HPDE6-E6E7 (cell line): ENCODE results near the gene CD53.

Experiments
- DNase-seq: peaks from one replicate; pipeline ENCODE4 v3.0.0; 2011; ENCODE audit warnings: missing footprints; ENCODE audit errors: extremely low spot score

The CD53 gene

DNA sequence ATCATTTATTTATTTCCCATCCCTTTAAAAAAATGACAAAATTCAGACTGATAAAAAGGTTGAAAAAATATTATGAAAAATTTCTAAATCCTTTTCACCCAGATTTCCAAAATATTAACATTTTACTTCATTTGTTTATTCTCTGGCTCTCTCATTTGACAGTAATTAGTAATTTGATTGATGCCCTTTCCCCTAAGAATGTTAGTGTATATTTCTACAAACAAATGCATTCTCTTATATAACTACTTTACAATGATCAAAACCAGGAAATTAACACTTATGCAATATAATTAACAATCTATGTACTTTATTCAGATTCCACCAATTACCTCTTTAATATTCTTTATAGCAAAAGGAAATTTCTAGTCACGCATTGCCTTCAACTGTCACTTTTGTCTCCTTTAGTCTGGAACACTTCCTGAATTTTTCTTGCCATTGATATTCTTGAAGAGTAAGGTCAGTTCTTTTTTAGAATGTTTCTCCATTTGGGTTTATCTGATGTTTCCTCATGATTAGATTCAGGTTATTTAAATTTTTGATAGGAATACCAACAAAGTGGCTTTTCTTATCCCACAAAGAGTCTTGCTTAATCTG is 3.9 kb downstream of the CD53 start:
- DNase-seq = no peak

- DNase-seq = no peak
Observed at GRCh38 chr1:110877364-110877763, 4.4 kb downstream of the CD53 start.

GRCh38 chr1:110877776-110878175 is 4.8 kb downstream of the CD53 start:
- no peak for DNase-seq

DNA sequence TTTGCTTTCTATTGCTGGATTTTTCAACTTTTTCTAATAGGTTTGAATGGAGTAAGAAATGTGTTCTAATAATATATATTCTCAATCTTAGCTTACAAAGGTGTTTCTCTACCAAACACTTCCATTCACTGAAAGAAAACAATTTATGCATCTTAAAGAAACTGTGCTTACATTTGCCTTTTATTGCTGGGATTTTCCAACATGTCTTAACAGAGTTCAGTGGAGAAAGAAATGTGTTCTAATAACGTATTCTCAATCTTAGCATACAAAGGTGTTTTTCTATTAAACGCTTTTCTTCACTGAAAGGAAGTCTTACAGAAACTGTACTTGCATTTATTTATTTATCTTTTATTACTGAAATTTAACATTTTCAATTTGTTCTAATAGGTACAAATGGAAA is 5.6 kb downstream of the CD53 start:
- no peak for DNase-seq

DNA sequence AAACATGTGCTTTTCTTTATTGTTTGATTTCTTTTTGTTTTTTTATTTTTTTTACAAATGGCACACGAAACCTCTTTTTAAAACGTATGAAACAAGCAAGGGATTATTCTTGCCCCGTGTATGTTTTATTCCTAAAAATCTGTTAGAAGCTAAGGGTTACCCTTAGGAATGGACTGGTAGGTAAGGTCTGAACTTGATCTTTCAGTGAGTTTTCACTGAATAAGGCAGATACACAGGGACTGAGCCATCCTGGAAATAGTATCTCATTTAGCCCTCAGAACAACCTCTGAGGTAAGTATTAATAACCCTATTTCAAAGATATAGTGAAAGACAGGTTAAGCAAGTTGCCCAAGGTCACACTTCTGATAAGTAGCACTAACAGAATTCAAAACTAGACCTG is 6.0 kb downstream of the CD53 start:
- DNase-seq = no peak

- DNase-seq = no peak
Observed at GRCh38 chr1:110879758-110880606, 7.0 kb downstream of the CD53 start.

DNA sequence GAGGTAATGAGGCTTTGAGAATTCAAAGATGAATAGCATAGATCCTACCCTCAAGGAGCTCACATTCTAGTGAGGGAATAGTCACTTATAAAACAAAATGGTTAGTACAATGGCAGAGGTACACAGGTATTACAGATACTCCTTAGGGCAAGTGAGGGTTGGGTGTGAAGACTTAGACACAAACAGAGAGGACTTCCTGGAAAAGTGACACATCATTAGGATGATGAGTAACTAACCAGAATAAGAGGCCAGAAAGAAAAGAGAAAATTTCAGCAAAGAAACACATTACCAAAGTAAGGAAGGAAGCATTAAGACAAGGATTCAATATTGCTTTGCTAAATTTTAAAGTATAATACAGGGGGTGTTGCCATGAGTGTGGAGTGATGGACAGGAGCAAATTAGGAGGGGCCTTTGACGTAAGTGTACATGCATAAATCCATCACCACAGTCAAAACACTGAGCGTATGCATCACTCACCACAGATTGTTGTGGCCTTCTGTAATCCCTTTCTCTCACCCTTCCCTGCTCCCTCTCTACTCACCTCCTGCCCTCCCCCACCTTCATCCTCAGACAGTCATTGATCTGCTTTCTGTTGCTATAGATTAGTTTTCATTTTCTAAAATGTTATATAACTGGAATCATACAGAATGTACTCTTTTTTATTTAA is 7.9 kb downstream of the CD53 start:
- DNase-seq = no peak

GRCh38 chr1:110888049-110888448 is 15.1 kb downstream of the CD53 start:
- no peak for DNase-seq

DNA sequence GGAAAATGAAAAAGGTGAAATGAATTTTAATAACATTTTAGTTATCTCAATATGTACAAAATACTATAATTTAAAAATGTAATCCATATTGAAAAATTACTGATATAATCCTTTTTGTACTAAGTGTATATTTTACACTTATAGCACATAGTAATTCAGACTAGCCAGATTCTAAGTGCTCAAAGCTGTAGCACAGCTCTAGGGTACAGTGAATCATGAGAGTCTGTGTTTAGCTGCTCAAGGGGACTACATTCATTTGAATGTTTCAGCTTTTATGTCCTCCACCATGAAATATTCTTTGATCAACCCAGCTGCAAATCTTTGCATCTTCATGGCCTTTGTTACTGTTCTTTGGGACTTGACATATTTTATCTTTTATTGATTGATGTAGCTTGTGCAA is 15.7 kb downstream of the CD53 start:
- no peak for DNase-seq

GRCh38 chr1:110890474-110891196 is 17.7 kb downstream of the CD53 start:
- no peak for DNase-seq

- no peak for DNase-seq
Observed at GRCh38 chr1:110893908-110894490, 21.1 kb downstream of the CD53 start.

DNA sequence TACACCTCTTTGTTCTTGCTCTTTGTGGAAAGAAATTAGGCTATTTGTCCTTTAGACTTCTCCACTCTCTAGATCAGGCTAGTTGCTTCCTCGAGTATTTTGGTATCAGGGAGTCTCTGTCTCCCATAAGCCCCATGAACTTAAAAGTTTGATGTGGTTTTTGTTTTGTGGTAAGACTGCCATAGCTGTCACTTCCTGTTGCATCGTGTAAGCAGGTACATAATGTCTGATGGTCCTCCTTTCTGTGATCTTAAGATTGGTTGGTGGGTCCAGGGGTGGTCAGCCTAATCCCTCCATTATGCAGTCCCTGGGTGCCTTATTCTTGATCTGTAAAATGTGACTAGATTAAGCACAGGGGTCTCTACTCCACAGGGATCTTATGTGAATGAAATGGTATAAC is 23.1 kb downstream of the CD53 start:
- no peak for DNase-seq

- no peak for DNase-seq
Observed at GRCh38 chr1:110897681-110898080, 24.7 kb downstream of the CD53 start.

DNA sequence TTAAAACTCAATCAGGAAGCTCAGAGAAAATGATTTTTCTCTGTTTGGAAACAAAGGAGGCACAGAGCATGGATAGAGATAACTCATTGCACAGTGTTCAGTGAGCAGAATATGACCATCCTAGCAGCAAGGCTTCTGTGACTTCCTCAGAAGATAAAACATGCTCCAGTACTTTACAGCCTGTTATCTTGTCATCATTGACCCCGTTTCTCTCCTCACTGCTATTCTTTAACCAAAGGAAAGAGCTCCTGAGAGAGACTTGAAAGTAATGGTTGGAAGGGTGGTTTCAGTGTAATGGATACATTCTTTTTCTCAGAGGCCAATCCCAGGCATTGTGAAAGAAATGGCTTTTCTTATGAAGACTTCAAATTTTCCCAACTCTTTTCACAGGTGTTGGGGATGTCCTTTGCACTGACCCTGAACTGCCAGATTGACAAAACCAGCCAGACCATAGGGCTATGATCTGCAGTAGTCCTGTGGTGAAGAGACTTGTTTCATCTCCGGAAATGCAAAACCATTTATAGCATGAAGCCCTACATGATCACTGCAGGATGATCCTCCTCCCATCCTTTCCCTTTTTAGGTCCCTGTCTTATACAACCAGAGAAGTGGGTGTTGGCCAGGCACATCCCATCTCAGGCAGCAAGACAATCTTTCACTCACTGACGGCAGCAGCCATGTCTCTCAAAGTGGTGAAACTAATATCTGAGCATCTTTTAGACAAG is 25.9 kb downstream of the CD53 start:
- no peak for DNase-seq

DNA sequence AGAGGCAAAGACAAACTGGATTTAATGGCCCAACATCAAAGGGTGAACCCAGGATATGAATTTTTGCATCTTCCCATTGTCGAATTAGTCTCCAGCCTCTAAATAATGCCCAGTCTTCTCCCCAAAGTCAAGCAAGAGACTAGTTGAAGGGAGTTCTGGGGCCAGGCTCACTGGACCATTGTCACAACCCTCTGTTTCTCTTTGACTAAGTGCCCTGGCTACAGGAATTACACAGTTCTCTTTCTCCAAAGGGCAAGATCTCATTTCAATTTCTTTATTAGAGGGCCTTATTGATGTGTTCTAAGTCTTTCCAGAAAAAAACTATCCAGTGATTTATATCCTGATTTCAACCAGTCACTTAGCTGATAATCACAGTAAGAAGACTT is 26.5 kb downstream of the CD53 start:
- DNase-seq = no peak

GRCh38 chr1:110902820-110903463 is 30.0 kb downstream of the CD53 start:
- no peak for DNase-seq

- no peak for DNase-seq
Observed at GRCh38 chr1:110903853-110904500, 31.0 kb downstream of the CD53 start.

GRCh38 chr1:110912784-110913183 is 39.8 kb downstream of the CD53 start:
- no peak for DNase-seq

GRCh38 chr1:110914676-110915075 is 41.7 kb downstream of the CD53 start:
- DNase-seq = no peak

- no peak for DNase-seq
Observed at GRCh38 chr1:110915804-110916203, 42.9 kb downstream of the CD53 start.
